ENCODE data around the gene PRG3.

DNA sequence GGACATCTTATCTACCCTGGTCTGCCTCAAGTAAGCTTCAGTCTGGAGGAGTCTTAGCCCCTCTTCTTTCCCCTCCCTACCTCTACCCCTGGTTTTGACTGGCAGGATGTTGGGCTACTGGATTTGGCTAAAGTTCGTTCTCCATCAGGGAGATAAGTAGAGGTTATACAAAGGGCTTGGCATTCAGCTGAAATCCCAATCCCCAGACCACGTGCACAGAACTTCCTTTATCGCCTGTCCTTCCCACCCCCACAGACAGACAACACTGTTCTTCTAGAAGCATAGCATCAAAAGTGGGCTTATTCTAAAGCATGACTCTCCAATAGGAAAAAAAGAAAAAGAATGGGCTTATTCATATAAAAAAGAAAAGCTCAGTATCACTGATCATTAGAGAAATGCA lies 7.8 kb downstream of the PRG3 start:
- TF ChIP-seq, protein P1, sequence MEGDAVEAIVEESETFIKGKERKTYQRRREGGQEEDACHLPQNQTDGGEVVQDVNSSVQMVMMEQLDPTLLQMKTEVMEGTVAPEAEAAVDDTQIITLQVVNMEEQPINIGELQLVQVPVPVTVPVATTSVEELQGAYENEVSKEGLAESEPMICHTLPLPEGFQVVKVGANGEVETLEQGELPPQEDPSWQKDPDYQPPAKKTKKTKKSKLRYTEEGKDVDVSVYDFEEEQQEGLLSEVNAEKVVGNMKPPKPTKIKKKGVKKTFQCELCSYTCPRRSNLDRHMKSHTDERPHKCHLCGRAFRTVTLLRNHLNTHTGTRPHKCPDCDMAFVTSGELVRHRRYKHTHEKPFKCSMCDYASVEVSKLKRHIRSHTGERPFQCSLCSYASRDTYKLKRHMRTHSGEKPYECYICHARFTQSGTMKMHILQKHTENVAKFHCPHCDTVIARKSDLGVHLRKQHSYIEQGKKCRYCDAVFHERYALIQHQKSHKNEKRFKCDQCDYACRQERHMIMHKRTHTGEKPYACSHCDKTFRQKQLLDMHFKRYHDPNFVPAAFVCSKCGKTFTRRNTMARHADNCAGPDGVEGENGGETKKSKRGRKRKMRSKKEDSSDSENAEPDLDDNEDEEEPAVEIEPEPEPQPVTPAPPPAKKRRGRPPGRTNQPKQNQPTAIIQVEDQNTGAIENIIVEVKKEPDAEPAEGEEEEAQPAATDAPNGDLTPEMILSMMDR (IDR thresholded peaks at IDR 0.05), result no peak
- TF ChIP-seq POLR2A (IDR thresholded peaks at IDR 0.05; ENCODE audit: low read depth) (no peak), POLR2AphosphoS5 (IDR thresholded peaks at IDR 0.05) (no peak)

All from esophagus muscularis mucosa (tissue), 3 donors.